AG04449 (cell line): Measurements from ENCODE around the gene LIMS2.
A peak's percentile ranks its signal among the peaks of the same experiment; 100 is the strongest.

Experiments
- CTCF ChIA-PET: fragments of 350-600 bp; formaldehyde crosslinking; extraction: SDS; loops from one replicate; lab custom pipeline; 2021; ENCODE audit warnings: antibody characterized with exemption; lab: Yijun Ruan, JAX
- POLR2A ChIA-PET: fragments of 400-600, 350-600 bp; formaldehyde crosslinking; extraction: SDS; loops from one replicate; lab custom pipeline; 2020; ENCODE audit warnings: antibody characterized with exemption, inconsistent platforms; lab: Yijun Ruan, JAX
- DNase-seq: peaks from one replicate; pipeline ENCODE4 v3.0.0-alpha.2; 2010; ENCODE audit warnings: low read depth, low spot score
- H3K4me3 ChIP-seq: 2 replicates; pipeline ENCODE4 v1.5.1; 2011; ENCODE audit warnings: low read depth, mild to moderate bottlenecking, control low read depth, low read length
- TF ChIP-seq, protein P1 (sequence below): IDR thresholded peaks from one replicate; pipeline ENCODE4 v1.5.1; 2011; ENCODE audit warnings: mild to moderate bottlenecking, moderate library complexity, low read length, control low read depth, inconsistent platforms; ENCODE audit not compliant: insufficient read depth; ENCODE audit errors: missing control alignments

LIMS2 gene

DNA sequence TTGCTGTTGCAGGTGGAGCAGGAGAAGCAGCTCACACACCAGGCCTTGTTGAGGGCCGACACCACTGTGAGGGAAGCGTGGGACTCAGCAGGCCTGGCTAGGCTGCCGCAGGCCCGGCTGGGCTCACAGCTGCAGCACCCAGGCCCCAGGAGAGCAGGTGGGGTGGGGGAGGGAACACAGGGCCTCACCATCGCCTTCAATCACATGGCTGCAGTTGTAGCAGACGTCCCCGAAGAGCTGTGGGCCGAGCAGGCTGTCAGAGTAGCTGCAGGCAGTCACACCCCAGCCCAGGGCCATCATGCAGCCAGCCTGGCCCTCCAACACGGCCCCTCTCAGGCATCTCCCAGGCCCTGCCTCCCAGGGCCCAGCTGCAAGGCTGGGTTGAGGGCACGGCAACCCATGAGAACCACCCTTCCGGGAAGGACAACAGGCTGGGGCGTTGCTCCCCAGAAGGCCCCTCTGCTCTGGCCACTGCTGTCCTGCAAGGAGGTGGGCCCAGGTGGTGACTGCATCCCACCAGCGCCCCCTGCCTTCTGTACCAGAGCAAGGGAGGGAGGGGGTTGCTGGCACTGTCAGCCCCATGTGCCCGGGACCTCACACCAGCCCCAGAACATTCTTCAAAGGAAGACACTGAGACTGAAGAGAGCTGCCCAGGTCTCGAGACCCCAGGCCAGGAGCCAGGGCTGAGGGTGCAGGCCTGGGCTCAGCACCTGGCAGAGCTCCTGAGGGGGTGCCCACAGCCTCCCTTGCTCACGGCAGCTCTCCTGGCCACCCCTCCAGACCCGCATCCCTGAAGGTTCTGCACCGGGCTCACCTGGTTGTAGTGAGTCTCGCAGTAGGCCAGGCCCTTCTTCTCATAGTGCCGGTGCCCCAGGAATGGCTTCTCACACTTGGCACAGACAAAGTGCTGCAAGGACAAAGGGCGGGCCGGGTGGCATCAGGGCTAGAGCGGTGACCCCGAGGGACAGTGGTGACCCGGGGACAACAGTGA, 35.0 kb downstream of the LIMS2 start:
- H3K4me3 ChIP-seq: no peak overlapping the region
- TF ChIP-seq, protein P1, sequence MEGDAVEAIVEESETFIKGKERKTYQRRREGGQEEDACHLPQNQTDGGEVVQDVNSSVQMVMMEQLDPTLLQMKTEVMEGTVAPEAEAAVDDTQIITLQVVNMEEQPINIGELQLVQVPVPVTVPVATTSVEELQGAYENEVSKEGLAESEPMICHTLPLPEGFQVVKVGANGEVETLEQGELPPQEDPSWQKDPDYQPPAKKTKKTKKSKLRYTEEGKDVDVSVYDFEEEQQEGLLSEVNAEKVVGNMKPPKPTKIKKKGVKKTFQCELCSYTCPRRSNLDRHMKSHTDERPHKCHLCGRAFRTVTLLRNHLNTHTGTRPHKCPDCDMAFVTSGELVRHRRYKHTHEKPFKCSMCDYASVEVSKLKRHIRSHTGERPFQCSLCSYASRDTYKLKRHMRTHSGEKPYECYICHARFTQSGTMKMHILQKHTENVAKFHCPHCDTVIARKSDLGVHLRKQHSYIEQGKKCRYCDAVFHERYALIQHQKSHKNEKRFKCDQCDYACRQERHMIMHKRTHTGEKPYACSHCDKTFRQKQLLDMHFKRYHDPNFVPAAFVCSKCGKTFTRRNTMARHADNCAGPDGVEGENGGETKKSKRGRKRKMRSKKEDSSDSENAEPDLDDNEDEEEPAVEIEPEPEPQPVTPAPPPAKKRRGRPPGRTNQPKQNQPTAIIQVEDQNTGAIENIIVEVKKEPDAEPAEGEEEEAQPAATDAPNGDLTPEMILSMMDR: peak; percentile 28
- no peak for DNase-seq
- CTCF ChIA-PET: interaction anchor here (1.1 to 6.2 kb wide), 7 partner anchors 8 to 55 kb away, joined by 3 to 44 read pairs (median 5); no protein-coding TSS in a partner anchor
- POLR2A ChIA-PET: no interaction called here

GRCh38 chr2:127639111-127639474, 36.2 kb downstream of the LIMS2 start:
- CTCF ChIA-PET: interaction anchor here (1.2 to 6.2 kb wide), 8 partner anchors 9 to 315 kb away, joined by 3 to 44 read pairs (median 7); no protein-coding TSS in a partner anchor
- H3K4me3 ChIP-seq: no peak overlapping the region

DNA sequence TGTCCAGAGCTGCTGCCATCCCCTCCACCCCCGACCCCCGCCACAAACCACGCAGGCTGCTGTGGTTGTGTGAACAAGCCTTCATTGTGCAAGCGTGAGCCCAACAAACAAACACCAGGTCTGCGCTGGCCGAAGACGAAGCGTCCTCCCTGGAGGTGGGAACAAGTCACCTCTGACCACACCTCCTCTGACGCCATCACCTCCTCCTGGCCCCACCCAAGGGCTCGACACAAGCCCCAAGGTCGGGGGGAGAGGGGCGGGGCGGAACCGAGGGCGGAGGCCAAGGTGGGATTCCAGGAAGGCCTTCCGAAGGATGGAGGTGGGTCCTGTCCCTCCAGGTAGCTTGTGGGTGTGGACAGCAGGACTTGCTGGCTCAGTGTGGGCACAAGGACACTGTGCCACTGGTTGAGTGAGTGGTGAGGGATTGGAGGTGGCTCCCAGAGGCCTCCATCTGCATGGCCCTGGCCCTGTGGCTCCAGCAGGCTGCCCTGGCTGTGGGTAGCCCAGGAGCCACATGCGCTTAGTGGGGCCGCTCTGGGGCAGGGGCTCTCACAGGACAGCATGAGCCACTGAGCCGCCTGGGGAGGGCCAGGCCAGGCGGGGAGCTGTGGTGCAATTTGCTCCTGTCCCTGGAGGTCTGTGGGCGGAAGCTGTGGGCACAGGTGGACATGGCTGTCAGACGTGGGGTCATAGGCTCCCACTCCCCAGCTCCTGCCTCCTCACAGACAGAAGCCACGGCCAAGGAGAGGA, 36.8 kb downstream of the LIMS2 start:
- ChIA-PET CTCF (interaction anchor here (1.4 to 6.2 kb wide), 7 partner anchors 9 to 314 kb away, joined by 4 to 44 read pairs (median 10); no protein-coding TSS in a partner anchor), POLR2A (no interaction called here)
- no peak overlapping the region for H3K4me3 ChIP-seq
- no peak for DNase-seq
- TF ChIP-seq, protein P1: no peak

More at GRCh38 chr2:127639111-127639474, 36.2 kb downstream of the LIMS2 start:
- POLR2A ChIA-PET: no interaction called here
- DNase-seq: no peak
- TF ChIP-seq, protein P1: no peak

DNA sequence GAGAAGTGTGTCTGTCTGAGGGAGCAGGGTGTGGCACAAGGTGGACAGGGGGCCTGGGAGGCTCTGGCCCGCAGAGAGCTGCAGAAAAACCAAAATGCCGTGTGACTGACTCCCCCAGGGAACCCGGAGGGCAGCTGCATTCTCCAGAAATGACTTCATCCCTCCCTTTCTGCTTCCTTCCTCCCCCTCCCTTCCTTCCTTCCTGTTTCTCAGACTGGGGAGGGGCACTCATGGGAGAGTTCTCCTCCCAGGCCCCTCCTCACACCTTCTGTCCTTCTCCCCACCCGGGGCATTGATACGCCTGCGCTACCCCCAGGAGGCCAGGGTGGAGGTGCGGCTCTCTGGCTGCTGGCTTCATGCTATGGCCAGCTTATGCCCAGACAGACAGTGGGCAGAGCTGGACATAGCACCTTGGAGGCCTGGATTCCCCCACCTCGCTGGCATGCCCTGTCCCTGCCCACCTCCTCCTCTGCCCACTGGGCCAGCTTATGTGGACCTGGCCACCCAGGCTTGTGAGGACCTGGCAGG, 37.5 kb downstream of the LIMS2 start:
- no peak overlapping the region for H3K4me3 ChIP-seq
- no peak for DNase-seq
- CTCF ChIA-PET: interaction anchor here (1.4 to 6.2 kb wide), 5 partner anchors 9 to 313 kb away, joined by 4 to 44 read pairs (median 14); no protein-coding TSS in a partner anchor
- POLR2A ChIA-PET: interaction anchor here (0.7 to 0.9 kb wide), 2 partner anchors 22 to 39 kb away, joined by 3 to 4 read pairs; no protein-coding TSS in a partner anchor
- TF ChIP-seq, protein P1: no peak

GRCh38 chr2:127637236-127637630, 38.1 kb downstream of the LIMS2 start:
- TF ChIP-seq, protein P1: no peak
- DNase-seq: no peak
- ChIA-PET POLR2A (interaction anchor here (0.7 to 0.9 kb wide), 2 partner anchors 21 to 39 kb away, joined by 3 to 4 read pairs; no protein-coding TSS in a partner anchor), CTCF (interaction anchor here (0.8 to 6.2 kb wide), 5 partner anchors 8 to 46 kb away, joined by 4 to 44 read pairs (median 14); no protein-coding TSS in a partner anchor)
- H3K4me3 ChIP-seq: no peak overlapping the region
